ENCODE data around the gene FSTL5. TPM values are rescaled to one million over a fixed set of nuclear protein-coding genes. Genes with fewer than 3 reads are reported as not detected.
A peak's percentile ranks its signal among the peaks of the same experiment; 100 is the strongest.

The FSTL5 gene
- total and polyA plus RNA-seq, 10 of the 15 experiments (the other 5 are each of a cell fraction or from before 2014, with no cell fraction given), result 0.04 to 2.4 (median 0.08) TPM; not detected in 4

- TF ChIP-seq JUNB (IDR thresholded peaks at IDR 0.05) (no peak), ZNF622 (IDR thresholded peaks at IDR 0.05) (no peak), RELB (IDR thresholded peaks at IDR 0.05; ENCODE audit: low read depth) (no peak), SUZ12 (IDR thresholded peaks at IDR 0.05; ENCODE audit: unreplicated experiment) (no peak), SKIL (IDR thresholded peaks at IDR 0.05; ENCODE audit: low read depth, poor library complexity, severe bottlenecking) (peak; percentile 21), ZNF384 (IDR thresholded peaks at IDR 0.05; ENCODE audit: borderline replicate concordance, low read depth, low read length) (no peak), CHD2 (IDR thresholded peaks at IDR 0.05; ENCODE audit: borderline replicate concordance, low read depth, low read length) (no peak), HDGF (IDR thresholded peaks at IDR 0.05) (no peak), GATAD2B (conservative IDR thresholded peaks at IDR 0.05; ENCODE audit: low read depth) (no peak), CBX3 (IDR thresholded peaks at IDR 0.05; ENCODE audit: borderline replicate concordance, low read depth) (no peak), NFYA (IDR thresholded peaks at IDR 0.05; ENCODE audit: borderline replicate concordance, low read depth, low read length) (no peak), EED (IDR thresholded peaks at IDR 0.05; ENCODE audit: low read depth) (no peak), ATF7 (IDR thresholded peaks at IDR 0.05; ENCODE audit: low read depth) (peak; percentile 43; the same call in 1 of the 2 replicates), NRF1 (conservative IDR thresholded peaks at IDR 0.05; ENCODE audit: low read depth, low read length) (no peak), WRNIP1 (IDR thresholded peaks at IDR 0.05; ENCODE audit: borderline replicate concordance, low read depth, low read length) (no peak), IKZF1 (conservative IDR thresholded peaks at IDR 0.05) (no peak), SMAD5 (IDR thresholded peaks at IDR 0.05; ENCODE audit: low read depth) (no peak), FOXM1 (IDR thresholded peaks at IDR 0.05; ENCODE audit: low read depth, low read length) (no peak), RBBP5 (conservative IDR thresholded peaks at IDR 0.05) (no peak), SMARCA5 (IDR thresholded peaks at IDR 0.05) (no peak), POLR2A (IDR thresholded peaks at IDR 0.05; ENCODE audit: low read depth, low read length) (no peak), ESRRA (IDR thresholded peaks at IDR 0.05; ENCODE audit: low read length) (no peak), SIX5 (IDR thresholded peaks at IDR 0.05; ENCODE audit: low read depth, low read length, severe bottlenecking) (no peak), ATF3 (IDR thresholded peaks at IDR 0.05; ENCODE audit: borderline replicate concordance, extremely low read depth, low read depth, low read length) (no peak), GABPA (IDR thresholded peaks at IDR 0.05; ENCODE audit: low read depth) (no peak), SP1 (IDR thresholded peaks at IDR 0.05; ENCODE audit: low read depth, low read length) (no peak), LARP7 (IDR thresholded peaks at IDR 0.05) (no peak), SIN3A (IDR thresholded peaks at IDR 0.05; ENCODE audit: low read depth, low read length) (no peak), ZNF24 (IDR thresholded peaks at IDR 0.05) (peak; percentile 56; the same call in 1 of the 2 replicates), CBX5 (IDR thresholded peaks at IDR 0.05; ENCODE audit: low read depth) (no peak)
These were observed 609.3 kb downstream of the FSTL5 start (continued) for GRCh38 chr4:161554372-161554990.

Data from GM12878 (cell line).